PC-9 (cell line): ENCODE data around the gene ZNF438. TPM values are rescaled to one million over a fixed set of nuclear protein-coding genes. Genes with fewer than 3 reads are reported as not detected.

ENCODE experiments used
- BruUV-seq: library from RNA; stranded (reverse); fragments of 400-500 nt; replicated peaks from 2 replicates; lab custom pipeline; 2021; lab: Mats Ljungman, UMichigan
- CTCF ChIA-PET: fragments of 300-600 bp; sonication (Branson Sonifier 250); formaldehyde crosslinking; loops from one replicate; lab custom pipeline; 2022; ENCODE audit warnings: antibody characterized with exemption; lab: Charles Lee
- POLR2A ChIA-PET: fragments of 300-600 bp; sonication (Branson Sonifier 250); formaldehyde crosslinking; loops from one replicate; lab custom pipeline; 2022; ENCODE audit warnings: antibody characterized with exemption; ENCODE audit not compliant: unreplicated experiment; lab: Charles Lee
- DNase-seq, 2 experiments: peaks; one replicate each; pipeline versions ENCODE4 v3.0.0 to v3.0.0-alpha.2; 2015 to 2022; ENCODE audit warnings: mixed read lengths in 1 of 2
- H2AFZ ChIP-seq: fragments of 200-600 bp; sonication (generic); 2 replicates; pipeline ENCODE4 v1.8.1; 2017; ENCODE audit warnings: antibody characterized with exemption
- H3F3A ChIP-seq: fragments of 200-600 bp; sonication (generic); 2 replicates; pipeline ENCODE4 v1.8.1; 2017; ENCODE audit warnings: antibody characterized with exemption, mild to moderate bottlenecking, low read depth; ENCODE audit not compliant: insufficient read depth
- H3K27ac ChIP-seq: fragments of 200-600 bp; sonication (generic); 2 replicates; pipeline ENCODE4 v1.6.1; 2016; ENCODE audit warnings: mixed run types
- H3K27me3 ChIP-seq: fragments of 200-600 bp; sonication (generic); 2 replicates; pipeline ENCODE4 v1.6.1; 2016; ENCODE audit warnings: low read depth, mixed run types; ENCODE audit not compliant: insufficient read depth
- H3K36me3 ChIP-seq: fragments of 200-600 bp; sonication (generic); 2 replicates; pipeline ENCODE4 v1.6.1; 2016; ENCODE audit warnings: low read depth, mixed run types
- H3K4me1 ChIP-seq: fragments of 200-600 bp; sonication (generic); replicated peaks from 2 replicates; pipeline ENCODE4 v1.6.1; 2016; ENCODE audit warnings: mixed run types; ENCODE audit not compliant: insufficient read depth
- H3K4me2 ChIP-seq: fragments of 200-600 bp; sonication (generic); 2 replicates; pipeline ENCODE4 v1.6.1; 2017; ENCODE audit warnings: mixed run types
- H3K4me3 ChIP-seq: fragments of 200-600 bp; sonication (generic); 2 replicates; pipeline ENCODE4 v1.6.1; 2016; ENCODE audit warnings: mixed run types
- H3K79me2 ChIP-seq: fragments of 200-600 bp; sonication (generic); 2 replicates; pipeline ENCODE4 v1.6.1; 2017; ENCODE audit warnings: low read depth, mixed run types
- H3K9me2 ChIP-seq: fragments of 200-600 bp; sonication (generic); 2 replicates; pipeline ENCODE4 v1.8.1; 2017; ENCODE audit warnings: mild to moderate bottlenecking; ENCODE audit not compliant: insufficient read depth
- H3K9me3 ChIP-seq: fragments of 200-600 bp; sonication (generic); 2 replicates; pipeline ENCODE4 v1.8.1; 2016; ENCODE audit warnings: low read depth; ENCODE audit not compliant: insufficient read depth
- H4K20me1 ChIP-seq: fragments of 200-600 bp; sonication (generic); 2 replicates; pipeline ENCODE4 v1.8.1; 2017; ENCODE audit not compliant: insufficient read depth
- EZH2 ChIP-seq: fragments of 200-600 bp; sonication (generic); IDR thresholded peaks from 2 replicates; pipeline ENCODE4 v1.8.0; 2017; ENCODE audit warnings: antibody characterized with exemption, low read depth
- intact Hi-C: fragments of 100-400 bp; cut with micrococcal nuclease; formaldehyde crosslinking; loops from one replicate; pipeline ENCODE4 v1.10.0; 2022; ENCODE audit not compliant: unreplicated experiment
- total RNA-seq: library from RNA; stranded (reverse); gene quantifications from 2 replicates; pipeline ENCODE4 v1.2.3, GENCODE V29; 2021
- TF ChIP-seq, protein P1 (sequence below): fragments of 200-600 bp; sonication (generic); conservative IDR thresholded peaks from 2 replicates; pipeline ENCODE4 v1.6.1; 2017; ENCODE audit warnings: mixed run types, antibody characterized with exemption, mild to moderate bottlenecking, moderate library complexity

The ZNF438 gene
- total RNA-seq, 1 experiment from 2014 or later = 4.7 TPM

GRCh38 chr10:31064348-31064747 lies 32.7 kb upstream of the ZNF438 start:
- no peak overlapping the region for H3K4me2 ChIP-seq
- intact Hi-C loops = no loop called here
- H3K36me3 ChIP-seq = no peaks in the 10 kb centered on the region
- H3K4me3 ChIP-seq = no peak overlapping the region
- no peak for TF ChIP-seq EZH2
- TF ChIP-seq, protein P1, sequence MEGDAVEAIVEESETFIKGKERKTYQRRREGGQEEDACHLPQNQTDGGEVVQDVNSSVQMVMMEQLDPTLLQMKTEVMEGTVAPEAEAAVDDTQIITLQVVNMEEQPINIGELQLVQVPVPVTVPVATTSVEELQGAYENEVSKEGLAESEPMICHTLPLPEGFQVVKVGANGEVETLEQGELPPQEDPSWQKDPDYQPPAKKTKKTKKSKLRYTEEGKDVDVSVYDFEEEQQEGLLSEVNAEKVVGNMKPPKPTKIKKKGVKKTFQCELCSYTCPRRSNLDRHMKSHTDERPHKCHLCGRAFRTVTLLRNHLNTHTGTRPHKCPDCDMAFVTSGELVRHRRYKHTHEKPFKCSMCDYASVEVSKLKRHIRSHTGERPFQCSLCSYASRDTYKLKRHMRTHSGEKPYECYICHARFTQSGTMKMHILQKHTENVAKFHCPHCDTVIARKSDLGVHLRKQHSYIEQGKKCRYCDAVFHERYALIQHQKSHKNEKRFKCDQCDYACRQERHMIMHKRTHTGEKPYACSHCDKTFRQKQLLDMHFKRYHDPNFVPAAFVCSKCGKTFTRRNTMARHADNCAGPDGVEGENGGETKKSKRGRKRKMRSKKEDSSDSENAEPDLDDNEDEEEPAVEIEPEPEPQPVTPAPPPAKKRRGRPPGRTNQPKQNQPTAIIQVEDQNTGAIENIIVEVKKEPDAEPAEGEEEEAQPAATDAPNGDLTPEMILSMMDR = no peak
- H3K9me2 ChIP-seq = no peaks in the 10 kb centered on the region
- H3K79me2 ChIP-seq = no peaks in the 10 kb centered on the region
- ChIA-PET CTCF (no interaction called here), POLR2A (no interaction called here)
- no peaks in the 10 kb centered on the region for H3K4me1 ChIP-seq
- no peaks in the 10 kb centered on the region for H3K27me3 ChIP-seq
- DNase-seq = no peak
- no peaks in the 10 kb centered on the region for H3K9me3 ChIP-seq
- no peak overlapping the region for H2AFZ ChIP-seq
- BruUV-seq = no TSS peak
- no peaks in the 10 kb centered on the region for H3F3A ChIP-seq
- no peak overlapping the region for H3K27ac ChIP-seq
- H4K20me1 ChIP-seq = no peaks in the 10 kb centered on the region

DNA sequence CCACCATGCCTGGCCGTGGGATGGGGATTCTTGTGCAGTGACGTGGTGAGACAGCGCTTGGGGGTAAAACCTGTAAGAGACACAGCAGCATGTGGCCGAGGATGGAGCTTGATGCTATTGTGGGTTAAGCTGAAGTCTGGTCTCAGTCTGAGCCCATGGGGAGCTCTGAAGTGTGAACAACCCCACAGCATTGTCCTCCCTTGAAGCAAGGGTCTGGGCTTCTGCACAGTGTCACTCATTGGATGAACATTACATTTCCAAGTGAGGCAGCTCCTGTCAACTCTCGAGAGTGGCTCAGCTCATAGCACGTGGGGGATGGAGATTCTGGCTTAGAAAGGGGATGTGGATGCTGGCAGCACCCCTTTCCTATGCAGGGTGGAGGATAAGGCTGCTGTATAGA lies 32.2 kb upstream of the ZNF438 start:
- CTCF ChIA-PET = no interaction called here
- Histone ChIP-seq H3F3A (no peaks in the 10 kb centered on the region), H3K79me2 (no peaks in the 10 kb centered on the region), H3K4me1 (no peaks in the 10 kb centered on the region), H3K36me3 (no peaks in the 10 kb centered on the region), H3K9me3 (no peaks in the 10 kb centered on the region), H3K4me2 (no peak overlapping the region), H4K20me1 (no peaks in the 10 kb centered on the region), H2AFZ (no peak overlapping the region), H3K4me3 (no peak overlapping the region), H3K9me2 (no peaks in the 10 kb centered on the region), H3K27ac (no peak overlapping the region), H3K27me3 (no peaks in the 10 kb centered on the region)
- TF ChIP-seq EZH2 = no peak
- TF ChIP-seq, protein P1 = no peak
- no TSS peak for BruUV-seq
- intact Hi-C loops = no loop called here
- DNase-seq = no peak
- POLR2A ChIA-PET = no interaction called here

- Histone ChIP-seq H3K4me1 (no peaks in the 10 kb centered on the region), H3K27me3 (no peaks in the 10 kb centered on the region), H3K9me3 (no peaks in the 10 kb centered on the region), H3F3A (no peaks in the 10 kb centered on the region), H3K36me3 (no peaks in the 10 kb centered on the region), H3K4me2 (no peak overlapping the region), H3K79me2 (no peaks in the 10 kb centered on the region), H3K9me2 (no peaks in the 10 kb centered on the region), H3K27ac (no peak overlapping the region), H4K20me1 (no peaks in the 10 kb centered on the region), H3K4me3 (no peak overlapping the region), H2AFZ (no peak overlapping the region)
- DNase-seq = no peak
- intact Hi-C loops = no loop called here
- ChIA-PET POLR2A (no interaction called here), CTCF (no interaction called here)
- TF ChIP-seq, protein P1 = no peak
- TF ChIP-seq EZH2 = no peak
- BruUV-seq = no TSS peak
Observed at GRCh38 chr10:31062856-31063255, 31.2 kb upstream of the ZNF438 start.
